ENCODE results near the gene SEC14L6. TPM values are rescaled to one million over a fixed set of nuclear protein-coding genes. Genes with fewer than 3 reads are reported as not detected.

Gene SEC14L6
- total RNA-seq, 6 experiments from 2014 or later: 0.06 to 0.39 (median 0.12) TPM; not detected in 1

DNA sequence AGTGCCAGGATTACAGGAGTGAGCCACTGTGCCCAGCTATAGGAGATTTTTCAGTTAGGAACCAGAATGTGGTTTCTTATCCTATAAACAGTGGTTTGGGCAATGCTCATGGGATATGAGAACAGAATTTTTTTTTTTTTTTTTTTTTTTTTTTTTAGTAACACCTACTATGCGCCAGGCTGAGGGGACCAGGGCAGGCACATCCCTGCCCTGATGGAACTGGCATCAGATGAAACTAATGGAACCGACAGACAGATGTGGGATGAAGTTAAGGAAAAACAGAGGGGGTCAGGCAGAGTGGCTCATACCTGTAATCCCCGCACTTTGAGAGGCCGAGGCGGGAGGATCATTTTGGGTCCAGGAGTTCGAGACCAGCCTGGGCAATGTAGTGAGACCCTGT, 45.9 kb downstream of the SEC14L6 start:
- ATAC-seq (no peak), DNase-seq (no peak)
- intact Hi-C loops (cut with DNase I): no loop called here
- peaks cover 0 to 45% (median 7%) of the 10 kb centered on the region in 4 donors for H3K4me1 ChIP-seq
- no peaks in the 10 kb centered on the region for H3K9me3 ChIP-seq
- H3K36me3 ChIP-seq: peaks cover 0 to 1% (median 0%) of the 10 kb centered on the region in 4 donors
- no peak overlapping the region for H3K4me3 ChIP-seq
- H3K27ac ChIP-seq: no peak overlapping the region
- H3K27me3 ChIP-seq: no peaks in the 10 kb centered on the region
- WGBS (ENCODE audit: insufficient coverage, low coverage, low lambda C conversion rate, missing lambda C conversion rate): 91% methylated on average over 6 of the region's 6 CpGs
- TF ChIP-seq, protein P1, sequence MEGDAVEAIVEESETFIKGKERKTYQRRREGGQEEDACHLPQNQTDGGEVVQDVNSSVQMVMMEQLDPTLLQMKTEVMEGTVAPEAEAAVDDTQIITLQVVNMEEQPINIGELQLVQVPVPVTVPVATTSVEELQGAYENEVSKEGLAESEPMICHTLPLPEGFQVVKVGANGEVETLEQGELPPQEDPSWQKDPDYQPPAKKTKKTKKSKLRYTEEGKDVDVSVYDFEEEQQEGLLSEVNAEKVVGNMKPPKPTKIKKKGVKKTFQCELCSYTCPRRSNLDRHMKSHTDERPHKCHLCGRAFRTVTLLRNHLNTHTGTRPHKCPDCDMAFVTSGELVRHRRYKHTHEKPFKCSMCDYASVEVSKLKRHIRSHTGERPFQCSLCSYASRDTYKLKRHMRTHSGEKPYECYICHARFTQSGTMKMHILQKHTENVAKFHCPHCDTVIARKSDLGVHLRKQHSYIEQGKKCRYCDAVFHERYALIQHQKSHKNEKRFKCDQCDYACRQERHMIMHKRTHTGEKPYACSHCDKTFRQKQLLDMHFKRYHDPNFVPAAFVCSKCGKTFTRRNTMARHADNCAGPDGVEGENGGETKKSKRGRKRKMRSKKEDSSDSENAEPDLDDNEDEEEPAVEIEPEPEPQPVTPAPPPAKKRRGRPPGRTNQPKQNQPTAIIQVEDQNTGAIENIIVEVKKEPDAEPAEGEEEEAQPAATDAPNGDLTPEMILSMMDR (IDR thresholded peaks at IDR 0.05): no peak
- TF ChIP-seq POLR2A (IDR thresholded peaks at IDR 0.05): no peak

GRCh38 chr22:30497466-30498150, 48.9 kb downstream of the SEC14L6 start:
- Histone ChIP-seq H3K27ac (peak overlapping the region in 2 of 3 donors; percentile 2 to 37), H3K27me3 (no peaks in the 10 kb centered on the region), H3K36me3 (peaks cover 0 to 27% (median 5%) of the 10 kb centered on the region in 4 donors), H3K4me1 (peaks cover 0 to 25% (median 3%) of the 10 kb centered on the region in 4 donors), H3K4me3 (peak overlapping the region in 1 of 3 donors; percentile 26), H3K9me3 (no peaks in the 10 kb centered on the region)
- WGBS (ENCODE audit: insufficient coverage, low coverage, low lambda C conversion rate, missing lambda C conversion rate): 45% methylated on average over 6 of the region's 7 CpGs
- no peak for TF ChIP-seq POLR2A (IDR thresholded peaks at IDR 0.05)
- TF ChIP-seq, protein P1 (IDR thresholded peaks at IDR 0.05): no peak
- peak in 1 of 3 donors; percentile 61 for DNase-seq
- peak; percentile 85 to 95 (median 93) for ATAC-seq
- intact Hi-C loops (cut with DNase I): no loop called here

DNA sequence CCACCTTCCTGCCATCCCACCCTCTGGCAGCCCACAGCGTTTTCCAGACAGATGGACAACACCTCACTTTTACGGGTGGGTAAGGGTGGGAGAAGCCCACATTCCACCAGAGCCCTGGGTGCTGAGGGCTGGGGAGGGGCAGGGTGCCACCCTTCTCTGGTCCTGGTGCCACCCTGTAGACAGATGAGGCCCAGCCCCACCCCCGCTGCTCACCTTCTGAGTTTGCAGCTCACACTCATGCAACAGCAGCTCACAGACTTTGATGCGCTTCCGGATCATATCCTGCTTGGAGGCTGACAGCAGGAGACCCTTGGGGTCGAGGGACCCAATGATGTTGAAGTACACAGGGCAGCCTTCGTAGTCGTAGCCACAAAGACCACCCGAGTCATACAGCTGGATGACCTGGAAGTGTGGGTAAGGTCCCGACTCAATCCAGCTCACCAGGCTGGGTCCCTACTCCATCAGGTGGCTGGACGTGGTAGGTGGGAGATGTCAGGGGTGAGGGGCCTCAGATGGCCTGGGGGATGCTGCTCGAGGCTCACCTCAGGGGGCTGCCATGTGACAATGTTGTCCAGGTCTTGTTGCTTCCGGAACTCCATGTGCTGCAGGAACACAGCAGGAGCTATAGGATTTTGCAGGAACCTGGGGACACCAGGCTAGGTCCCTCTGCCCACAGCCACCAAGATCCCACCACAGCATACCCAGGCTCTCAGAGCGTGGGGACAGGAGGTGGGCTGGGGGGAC, 51.3 kb downstream of the SEC14L6 start:
- no peak for TF ChIP-seq POLR2A (IDR thresholded peaks at IDR 0.05)
- Histone ChIP-seq H3K27ac (no peak overlapping the region), H3K9me3 (no peaks in the 10 kb centered on the region), H3K27me3 (no peaks in the 10 kb centered on the region), H3K4me3 (no peak overlapping the region), H3K36me3 (peaks cover 0 to 47% (median 5%) of the 10 kb centered on the region in 4 donors), H3K4me1 (peaks cover 0 to 25% (median 3%) of the 10 kb centered on the region in 4 donors)
- ATAC-seq: no peak
- intact Hi-C loops (cut with DNase I): no loop called here
- WGBS (ENCODE audit: insufficient coverage, low coverage, low lambda C conversion rate, missing lambda C conversion rate): 76% methylated on average over 6 of the region's 14 CpGs
- DNase-seq: no peak

- 77% methylated on average over 2 of the region's 12 CpGs for WGBS (ENCODE audit: insufficient coverage, low coverage, low lambda C conversion rate, missing lambda C conversion rate)
These were observed 54.4 kb downstream of the SEC14L6 start for GRCh38 chr22:30492144-30492543.

More at GRCh38 chr22:30492144-30492543, 54.4 kb downstream of the SEC14L6 start:
- H3K9me3 ChIP-seq: no peaks in the 10 kb centered on the region
- ATAC-seq (no peak), DNase-seq (peak in 1 of 3 donors; percentile 38)
- TF ChIP-seq POLR2A (IDR thresholded peaks at IDR 0.05): no peak
- TF ChIP-seq, protein P1 (IDR thresholded peaks at IDR 0.05): no peak
- no peak overlapping the region for H3K4me3 ChIP-seq
- H3K27ac ChIP-seq: no peak overlapping the region
- H3K27me3 ChIP-seq: no peaks in the 10 kb centered on the region
- H3K4me1 ChIP-seq: peaks cover 0 to 15% (median 2%) of the 10 kb centered on the region in 4 donors
- H3K36me3 ChIP-seq: peaks cover 0 to 53% (median 5%) of the 10 kb centered on the region in 4 donors
- intact Hi-C loops (cut with DNase I): no loop called here
